Activated naive CD8-positive, alpha-beta T cell (primary cell): ENCODE results near the gene CSRNP3.

Experiments used
- H3K27ac Mint-ChIP-seq: one replicate; pipeline ENCODE4 v1.8.0; 2021; ENCODE audit warnings: mixed read lengths
- H3K27me3 Mint-ChIP-seq: one replicate; pipeline ENCODE4 v1.8.0; 2021; ENCODE audit warnings: mixed read lengths
- H3K36me3 Mint-ChIP-seq: one replicate; pipeline ENCODE4 v1.8.0; 2021; ENCODE audit warnings: mixed read lengths
- H3K4me1 Mint-ChIP-seq: one replicate; pipeline ENCODE4 v1.8.0; 2021; ENCODE audit warnings: low read depth, mixed read lengths
- H3K4me3 Mint-ChIP-seq: one replicate; pipeline ENCODE4 v1.8.0; 2021; ENCODE audit warnings: mild to moderate bottlenecking, mixed read lengths
- H3K9me3 Mint-ChIP-seq: one replicate; pipeline ENCODE4 v1.8.0; 2021; ENCODE audit warnings: low read depth, mixed read lengths

CSRNP3 gene

GRCh38 chr2:165617741-165618481, 148.4 kb downstream of the CSRNP3 start:
- Mint-ChIP-seq H3K4me3 (no peak overlapping the region), H3K4me1 (no peaks in the 10 kb centered on the region), H3K27ac (no peak overlapping the region), H3K36me3 (no peaks in the 10 kb centered on the region), H3K9me3 (peaks cover 4% of the 10 kb centered on the region), H3K27me3 (peaks cover 1% of the 10 kb centered on the region)

- Mint-ChIP-seq H3K27me3 (peaks cover 1% of the 10 kb centered on the region), H3K9me3 (peaks cover 4% of the 10 kb centered on the region), H3K4me1 (no peaks in the 10 kb centered on the region), H3K27ac (no peak overlapping the region), H3K4me3 (no peak overlapping the region), H3K36me3 (no peaks in the 10 kb centered on the region)
Observed at GRCh38 chr2:165618806-165619205, 149.3 kb downstream of the CSRNP3 start.

- H3K9me3 Mint-ChIP-seq: peaks cover 4% of the 10 kb centered on the region
- no peak overlapping the region for H3K27ac Mint-ChIP-seq
- H3K4me1 Mint-ChIP-seq: no peaks in the 10 kb centered on the region
- H3K36me3 Mint-ChIP-seq: no peaks in the 10 kb centered on the region
- H3K4me3 Mint-ChIP-seq: no peak overlapping the region
- H3K27me3 Mint-ChIP-seq: peaks cover 1% of the 10 kb centered on the region
Observed at GRCh38 chr2:165621086-165621560, 151.6 kb downstream of the CSRNP3 start.

GRCh38 chr2:165623161-165623560, 153.7 kb downstream of the CSRNP3 start:
- Mint-ChIP-seq H3K27ac (no peak overlapping the region), H3K36me3 (no peaks in the 10 kb centered on the region), H3K4me1 (no peaks in the 10 kb centered on the region), H3K9me3 (peaks cover 2% of the 10 kb centered on the region), H3K4me3 (no peak overlapping the region), H3K27me3 (peaks cover 2% of the 10 kb centered on the region)

- Mint-ChIP-seq H3K36me3 (no peaks in the 10 kb centered on the region), H3K27me3 (peaks cover 3% of the 10 kb centered on the region), H3K4me1 (no peaks in the 10 kb centered on the region), H3K9me3 (no peaks in the 10 kb centered on the region), H3K27ac (no peak overlapping the region), H3K4me3 (no peak overlapping the region)
Observed at GRCh38 chr2:165623783-165624469, 154.4 kb downstream of the CSRNP3 start.

- Mint-ChIP-seq H3K27ac (no peak overlapping the region), H3K36me3 (no peaks in the 10 kb centered on the region), H3K27me3 (peaks cover 5% of the 10 kb centered on the region), H3K4me3 (no peak overlapping the region), H3K9me3 (no peaks in the 10 kb centered on the region), H3K4me1 (no peaks in the 10 kb centered on the region)
Observed at GRCh38 chr2:165624470-165624800, 154.9 kb downstream of the CSRNP3 start.

GRCh38 chr2:165627470-165627869, 158.0 kb downstream of the CSRNP3 start:
- H3K4me1 Mint-ChIP-seq: peaks cover 12% of the 10 kb centered on the region
- no peaks in the 10 kb centered on the region for H3K9me3 Mint-ChIP-seq
- H3K36me3 Mint-ChIP-seq: no peaks in the 10 kb centered on the region
- H3K4me3 Mint-ChIP-seq: no peak overlapping the region
- H3K27me3 Mint-ChIP-seq: peaks cover 5% of the 10 kb centered on the region
- no peak overlapping the region for H3K27ac Mint-ChIP-seq

- H3K4me3 Mint-ChIP-seq: no peak overlapping the region
- H3K27me3 Mint-ChIP-seq: peaks cover 6% of the 10 kb centered on the region
- no peaks in the 10 kb centered on the region for H3K36me3 Mint-ChIP-seq
- H3K4me1 Mint-ChIP-seq: peaks cover 12% of the 10 kb centered on the region
- H3K27ac Mint-ChIP-seq: no peak overlapping the region
- H3K9me3 Mint-ChIP-seq: no peaks in the 10 kb centered on the region
Observed at GRCh38 chr2:165629776-165630175, 160.3 kb downstream of the CSRNP3 start.

- Mint-ChIP-seq H3K27me3 (peaks cover 6% of the 10 kb centered on the region), H3K4me3 (no peak overlapping the region), H3K27ac (no peak overlapping the region), H3K36me3 (no peaks in the 10 kb centered on the region), H3K4me1 (peaks cover 12% of the 10 kb centered on the region), H3K9me3 (no peaks in the 10 kb centered on the region)
Observed at GRCh38 chr2:165630236-165630635, 160.7 kb downstream of the CSRNP3 start.

- Mint-ChIP-seq H3K9me3 (no peaks in the 10 kb centered on the region), H3K27ac (no peak overlapping the region), H3K4me1 (peaks cover 12% of the 10 kb centered on the region), H3K27me3 (peaks cover 6% of the 10 kb centered on the region), H3K4me3 (no peak overlapping the region), H3K36me3 (no peaks in the 10 kb centered on the region)
Observed at GRCh38 chr2:165631089-165631488, 161.6 kb downstream of the CSRNP3 start.

GRCh38 chr2:165632594-165632993, 163.1 kb downstream of the CSRNP3 start:
- H3K4me3 Mint-ChIP-seq: no peak overlapping the region
- no peaks in the 10 kb centered on the region for H3K36me3 Mint-ChIP-seq
- H3K27me3 Mint-ChIP-seq: peaks cover 6% of the 10 kb centered on the region
- H3K4me1 Mint-ChIP-seq: peaks cover 12% of the 10 kb centered on the region
- H3K9me3 Mint-ChIP-seq: no peaks in the 10 kb centered on the region
- H3K27ac Mint-ChIP-seq: no peak overlapping the region

GRCh38 chr2:165633431-165633830, 163.9 kb downstream of the CSRNP3 start:
- H3K9me3 Mint-ChIP-seq: no peaks in the 10 kb centered on the region
- H3K4me1 Mint-ChIP-seq: peaks cover 12% of the 10 kb centered on the region
- H3K27ac Mint-ChIP-seq: no peak overlapping the region
- no peaks in the 10 kb centered on the region for H3K36me3 Mint-ChIP-seq
- no peak overlapping the region for H3K4me3 Mint-ChIP-seq
- H3K27me3 Mint-ChIP-seq: peaks cover 3% of the 10 kb centered on the region

GRCh38 chr2:165634282-165634681, 164.8 kb downstream of the CSRNP3 start:
- peaks cover 12% of the 10 kb centered on the region for H3K4me1 Mint-ChIP-seq
- H3K27ac Mint-ChIP-seq: no peak overlapping the region
- no peaks in the 10 kb centered on the region for H3K9me3 Mint-ChIP-seq
- H3K36me3 Mint-ChIP-seq: no peaks in the 10 kb centered on the region
- no peak overlapping the region for H3K4me3 Mint-ChIP-seq
- peaks cover 1% of the 10 kb centered on the region for H3K27me3 Mint-ChIP-seq

- Mint-ChIP-seq H3K27ac (no peak overlapping the region), H3K4me1 (peaks cover 10% of the 10 kb centered on the region), H3K9me3 (no peaks in the 10 kb centered on the region), H3K36me3 (no peaks in the 10 kb centered on the region), H3K4me3 (no peak overlapping the region), H3K27me3 (peaks cover 1% of the 10 kb centered on the region)
Observed at GRCh38 chr2:165634855-165635254, 165.4 kb downstream of the CSRNP3 start.

GRCh38 chr2:165635532-165635931, 166.0 kb downstream of the CSRNP3 start:
- H3K27me3 Mint-ChIP-seq: peaks cover 1% of the 10 kb centered on the region
- no peak overlapping the region for H3K4me3 Mint-ChIP-seq
- no peak overlapping the region for H3K27ac Mint-ChIP-seq
- H3K36me3 Mint-ChIP-seq: no peaks in the 10 kb centered on the region
- H3K9me3 Mint-ChIP-seq: no peaks in the 10 kb centered on the region
- peaks cover 3% of the 10 kb centered on the region for H3K4me1 Mint-ChIP-seq

GRCh38 chr2:165636959-165637358, 167.5 kb downstream of the CSRNP3 start:
- no peak overlapping the region for H3K4me3 Mint-ChIP-seq
- H3K9me3 Mint-ChIP-seq: no peaks in the 10 kb centered on the region
- H3K36me3 Mint-ChIP-seq: no peaks in the 10 kb centered on the region
- H3K27me3 Mint-ChIP-seq: peaks cover 1% of the 10 kb centered on the region
- H3K27ac Mint-ChIP-seq: no peak overlapping the region
- H3K4me1 Mint-ChIP-seq: no peaks in the 10 kb centered on the region
